Ovary (tissue), 9 donors: Measurements from ENCODE around the gene SAMHD1. TPM values are rescaled to one million over a fixed set of nuclear protein-coding genes. Genes with fewer than 3 reads are reported as not detected.

Experiments
- DNase-seq, 5 donors: peaks; one replicate each; pipeline ENCODE4 v3.0.0-alpha.2; 2019 to 2020
- H3K27ac ChIP-seq, 2 donors: fragments of 200-600 bp; one replicate each; pipeline versions ENCODE4 v1.5.1 to v1.8.0; 2019 to 2022
- H3K27me3 ChIP-seq: fragments of 200-600 bp; one replicate; pipeline ENCODE4 v1.8.0; 2022
- H3K36me3 ChIP-seq: fragments of 200-600 bp; sonication (generic); one replicate; pipeline ENCODE4 v1.5.1; 2019
- H3K4me1 ChIP-seq: one replicate; pipeline ENCODE4 v1.8.1; 2013; ENCODE audit warnings: mild to moderate bottlenecking, moderate library complexity; ENCODE audit not compliant: insufficient read depth
- H3K4me3 ChIP-seq: fragments of 200-600 bp; sonication (generic); one replicate; pipeline ENCODE4 v1.5.1; 2017
- H3K9me3 ChIP-seq, 2 donors: fragments of 200-600 bp in 1 of 2; sonication (generic) in 1 of 2; one replicate each; pipeline versions ENCODE4 v1.5.1 to v1.8.1; 2013 to 2019; ENCODE audit warnings: mild to moderate bottlenecking in 1 of 2, moderate library complexity in 1 of 2
- EP300 ChIP-seq: sonication (generic); formaldehyde crosslinking; IDR thresholded peaks from one replicate; pipeline ENCODE4 v1.6.1; 2017; ENCODE audit warnings: antibody characterized with exemption
- POLR2A ChIP-seq: fragments of 450-650 bp; IDR thresholded peaks from one replicate; pipeline ENCODE4 v1.6.1; 2017; ENCODE audit warnings: antibody characterized with exemption, mild to moderate bottlenecking, moderate library complexity
- WGBS, 3 donors: extraction: QIAGEN DNeasy Blood & Tissue Kit in 1 of 3; methylation state at CpG; one replicate each; pipeline versions ENCODE4 v1.1.5 to v1.1.7; 2013 to 2017; 5-methylcytosine and 5-hydroxymethylcytosine counted together
- intact Hi-C, 4 donors: fragments of 100-400 bp; cut with DNase I; formaldehyde crosslinking; loops; one replicate each; pipeline versions ENCODE4 v1.11.0 to v1.15.1; 2022 to 2023
- polyA plus RNA-seq, 2 donors: library from polyadenylated mRNA; stranded (reverse); fragments of 200-250 nt in 1 of 2; fragments of 350-450 nt in 1 of 2; fragmentation: Illumina TruSeq in 1 of 2; extraction: RNeasy Lipid Tissue Mini Kit (QIAGEN cat#74804) in 1 of 2; gene quantifications; one replicate each; pipeline ENCODE4 v1.2.3, GENCODE V29; 2013 to 2014
- total RNA-seq, 7 donors: library from RNA; depleted of rRNA in 2 of 7; stranded (reverse); fragments of >200 nt in 2 of 7; fragmentation: NEBNext Ultra II Directional in 3 of 7; extraction: Animal tissue kit (Norgen Biotek cat#: 25700) in 3 of 7; gene quantifications; one replicate each; pipeline versions ENCODE4 v1.1.0 to v1.2.4, GENCODE V29; 2016 to 2023
- TF ChIP-seq, protein P1 (sequence below), 3 donors: fragments of 450-650 bp in 2 of 3; fragments of 200-600 bp in 1 of 3; IDR thresholded peaks; one replicate each; pipeline versions ENCODE4 v1.5.1 to v1.8.0; 2016 to 2022; ENCODE audit warnings: antibody characterized with exemption in 3 of 3, mild to moderate bottlenecking in 1 of 3
- donor health status: DM: no; HTN: no; CAD: no; lungs with moderate emphysema.
- donor health status: DM: no; HTN: no; CAD: no.
- donor health status: Bipolar disorder and iron deficiency.
- donor health status: DM: yes; HTN: yes; CAD: no.
- donor health status: DM: no; HTN: no; CAD: no.
- donor health status: DM: yes; HTN: yes; CAD: no.

The SAMHD1 gene
- total and polyA plus RNA-seq, 9 donors: 25.4 to 184 (median 103) TPM

DNA sequence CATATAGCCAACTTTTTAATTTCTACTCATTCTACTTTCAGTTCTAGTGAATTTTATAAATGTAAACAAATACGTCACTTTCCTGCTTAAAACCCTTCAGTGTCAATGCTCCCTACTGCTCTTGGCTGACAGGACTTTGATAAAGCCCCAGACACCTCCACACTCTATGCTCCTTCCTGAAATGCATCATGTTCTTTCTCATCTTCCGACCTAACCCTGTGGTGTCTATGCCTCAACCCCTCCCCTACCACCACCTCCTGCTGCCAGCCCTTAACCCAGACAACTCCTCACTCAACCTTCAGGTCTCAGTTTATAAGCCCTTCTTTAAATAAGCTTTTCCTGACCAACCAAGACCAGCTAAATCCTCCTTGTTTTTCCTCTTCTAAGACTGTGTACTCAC is 56.5 kb downstream of the SAMHD1 start:
- H3K4me1 ChIP-seq: no peaks in the 10 kb centered on the region
- no peaks in the 10 kb centered on the region for H3K36me3 ChIP-seq
- no peak overlapping the region for H3K27ac ChIP-seq
- no peaks in the 10 kb centered on the region for H3K9me3 ChIP-seq
- no peak overlapping the region for H3K4me3 ChIP-seq
- DNase-seq: no peak
- intact Hi-C loops: no loop called here
- no peaks in the 10 kb centered on the region for H3K27me3 ChIP-seq
- WGBS, 3 donors: 77 to 84% (median 81%) methylated on average over 2 of the region's 2 CpGs
- TF ChIP-seq POLR2A: no peak
- TF ChIP-seq EP300: no peak
- TF ChIP-seq, protein P1, sequence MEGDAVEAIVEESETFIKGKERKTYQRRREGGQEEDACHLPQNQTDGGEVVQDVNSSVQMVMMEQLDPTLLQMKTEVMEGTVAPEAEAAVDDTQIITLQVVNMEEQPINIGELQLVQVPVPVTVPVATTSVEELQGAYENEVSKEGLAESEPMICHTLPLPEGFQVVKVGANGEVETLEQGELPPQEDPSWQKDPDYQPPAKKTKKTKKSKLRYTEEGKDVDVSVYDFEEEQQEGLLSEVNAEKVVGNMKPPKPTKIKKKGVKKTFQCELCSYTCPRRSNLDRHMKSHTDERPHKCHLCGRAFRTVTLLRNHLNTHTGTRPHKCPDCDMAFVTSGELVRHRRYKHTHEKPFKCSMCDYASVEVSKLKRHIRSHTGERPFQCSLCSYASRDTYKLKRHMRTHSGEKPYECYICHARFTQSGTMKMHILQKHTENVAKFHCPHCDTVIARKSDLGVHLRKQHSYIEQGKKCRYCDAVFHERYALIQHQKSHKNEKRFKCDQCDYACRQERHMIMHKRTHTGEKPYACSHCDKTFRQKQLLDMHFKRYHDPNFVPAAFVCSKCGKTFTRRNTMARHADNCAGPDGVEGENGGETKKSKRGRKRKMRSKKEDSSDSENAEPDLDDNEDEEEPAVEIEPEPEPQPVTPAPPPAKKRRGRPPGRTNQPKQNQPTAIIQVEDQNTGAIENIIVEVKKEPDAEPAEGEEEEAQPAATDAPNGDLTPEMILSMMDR (IDR thresholded peaks at IDR 0.05): no peak

DNA sequence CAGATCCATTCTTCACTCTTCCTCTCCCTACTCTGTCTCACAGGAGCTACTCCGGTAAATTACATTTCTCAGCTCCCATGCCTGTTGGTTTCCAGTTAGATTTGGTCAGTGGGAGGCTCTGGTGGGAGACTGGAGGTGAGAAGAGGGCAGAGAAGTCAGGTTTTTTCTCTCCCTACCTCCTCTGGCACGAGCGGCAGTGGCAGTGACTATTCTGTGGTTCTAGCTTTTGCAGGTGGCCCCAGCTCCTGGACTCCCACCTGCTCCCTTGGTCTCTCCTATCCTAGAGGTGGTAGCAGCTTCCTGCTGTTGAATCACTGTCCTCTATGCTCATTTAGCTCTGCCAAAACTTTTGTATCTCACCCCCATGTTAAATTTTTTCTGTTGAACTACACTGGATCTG is 57.7 kb downstream of the SAMHD1 start:
- no peak overlapping the region for H3K4me3 ChIP-seq
- no peaks in the 10 kb centered on the region for H3K9me3 ChIP-seq
- TF ChIP-seq EP300 (no peak), POLR2A (no peak)
- TF ChIP-seq, protein P1 (IDR thresholded peaks at IDR 0.05): no peak
- no peak for DNase-seq
- no peaks in the 10 kb centered on the region for H3K36me3 ChIP-seq
- intact Hi-C loops: no loop called here
- H3K27ac ChIP-seq: no peak overlapping the region
- WGBS, 3 donors: 82 to 87% (median 86%) methylated on average over 3 of the region's 3 CpGs
- H3K27me3 ChIP-seq: no peaks in the 10 kb centered on the region
- no peaks in the 10 kb centered on the region for H3K4me1 ChIP-seq

DNA sequence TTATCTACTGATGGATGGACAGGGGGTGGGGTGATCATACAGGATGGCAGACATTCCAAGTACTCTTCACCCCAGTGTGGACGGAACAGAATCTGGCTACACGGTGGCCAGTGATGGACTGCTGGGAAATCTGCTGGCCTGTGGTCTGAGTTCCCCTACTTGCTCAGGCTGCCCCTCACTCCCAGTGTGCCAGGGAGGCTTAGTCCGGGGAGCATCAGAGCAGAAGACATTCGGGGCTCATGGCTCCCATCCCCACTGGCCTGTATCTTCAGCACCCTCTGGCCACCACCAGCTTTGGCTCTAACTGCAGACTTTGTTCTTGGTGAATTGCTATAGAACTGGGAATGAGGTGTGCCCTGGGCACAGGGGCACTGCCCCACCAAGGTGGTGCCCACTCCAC is 60.3 kb downstream of the SAMHD1 start:
- H3K27ac ChIP-seq: no peak overlapping the region
- intact Hi-C loops: no loop called here
- no peak overlapping the region for H3K4me3 ChIP-seq
- WGBS, 3 donors: 82 to 89% (median 87%) methylated on average over 4 of the region's 4 CpGs
- no peaks in the 10 kb centered on the region for H3K4me1 ChIP-seq
- H3K9me3 ChIP-seq: no peaks in the 10 kb centered on the region
- no peak for DNase-seq
- no peak for TF ChIP-seq POLR2A
- no peak for TF ChIP-seq EP300
- TF ChIP-seq, protein P1 (IDR thresholded peaks at IDR 0.05): no peak
- no peaks in the 10 kb centered on the region for H3K27me3 ChIP-seq
- no peaks in the 10 kb centered on the region for H3K36me3 ChIP-seq

DNA sequence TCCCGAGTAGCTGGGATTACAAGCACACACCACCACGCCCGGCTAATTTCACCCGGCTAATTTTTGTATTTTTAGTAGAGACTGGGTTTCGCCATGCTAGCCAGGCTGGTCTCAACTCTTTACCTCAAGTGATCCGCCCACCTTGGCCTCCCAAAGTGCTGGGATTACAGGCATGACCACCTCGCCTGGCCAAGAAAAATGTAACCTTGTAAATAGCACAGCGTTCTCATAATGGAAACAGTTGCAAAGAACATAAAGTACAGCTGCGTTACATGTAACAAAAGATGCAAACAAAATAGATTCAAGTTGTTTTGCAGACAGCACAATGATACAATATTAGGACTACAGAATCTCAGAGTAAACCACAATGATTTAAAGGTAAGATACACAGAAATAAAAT is 60.9 kb downstream of the SAMHD1 start:
- H3K4me1 ChIP-seq: no peaks in the 10 kb centered on the region
- no peak overlapping the region for H3K4me3 ChIP-seq
- H3K27ac ChIP-seq: no peak overlapping the region
- DNase-seq: no peak
- TF ChIP-seq POLR2A (no peak), EP300 (no peak)
- TF ChIP-seq, protein P1 (IDR thresholded peaks at IDR 0.05): no peak
- H3K27me3 ChIP-seq: no peaks in the 10 kb centered on the region
- 82 to 86% (median 85%) methylated on average over 9 of the region's 9 CpGs for WGBS, 3 donors
- no peaks in the 10 kb centered on the region for H3K36me3 ChIP-seq
- H3K9me3 ChIP-seq: no peaks in the 10 kb centered on the region
- intact Hi-C loops: no loop called here
